Mucosa of descending colon (tissue), 3 donors: ENCODE data around the gene PHLDB2. TPM values are rescaled to one million over a fixed set of nuclear protein-coding genes. Genes with fewer than 3 reads are reported as not detected.

Experiments
- ATAC-seq: fragments of 200-7000 bp; cut with Tn5 transposase; one replicate; pipeline ENCODE4 v1.9.1; 2020; ENCODE audit warnings: mild to moderate bottlenecking, moderate library complexity
- DNase-seq, 3 donors: peaks; one replicate each; pipeline ENCODE4 v3.0.0-alpha.2; 2020
- H3K36me3 ChIP-seq: fragments of 200-600 bp; one replicate; pipeline ENCODE4 v1.8.0; 2021; ENCODE audit warnings: low read depth, mild to moderate bottlenecking
- H3K4me1 ChIP-seq: fragments of 200-600 bp; one replicate; pipeline ENCODE4 v1.8.0; 2021; ENCODE audit warnings: low read depth, mild to moderate bottlenecking
- H3K4me3 ChIP-seq: fragments of 200-600 bp; one replicate; pipeline ENCODE4 v1.8.0; 2021; ENCODE audit warnings: mild to moderate bottlenecking
- H3K9me3 ChIP-seq: fragments of 200-600 bp; one replicate; pipeline ENCODE4 v1.8.0; 2021; ENCODE audit warnings: mild to moderate bottlenecking
- intact Hi-C, 2 donors: fragments of 100-400 bp; cut with DNase I in 1 of 2; cut with micrococcal nuclease in 1 of 2; formaldehyde crosslinking; loops; one replicate each; pipeline versions ENCODE4 v1.11.0 to v1.11.1; 2022; cut with DNase I, micrococcal nuclease
- total RNA-seq, 3 donors: library from RNA; stranded (reverse); fragmentation: NEBNext Ultra II Directional in 2 of 3; extraction: Animal tissue kit (Norgen Biotek cat#: 25700) in 2 of 3; gene quantifications; one replicate each; pipeline versions ENCODE4 v1.2.1 to v1.2.4, GENCODE V29; 2021 to 2023
- TF ChIP-seq, protein P1 (sequence below): fragments of 200-600 bp; IDR thresholded peaks from one replicate; pipeline ENCODE4 v1.8.0; 2022; ENCODE audit warnings: antibody characterized with exemption, mild to moderate bottlenecking
- donor health status: DM: no; HTN: no; CAD: no; lungs with moderate emphysema.
- donor health status: DM: no; HTN: no; CAD: no.
- donor health status: DM: no; HTN: yes; CAD: no.

PHLDB2 gene
- total RNA-seq, 3 donors from 2014 or later = 9.4 to 90.2 (median 17.7) TPM

DNA sequence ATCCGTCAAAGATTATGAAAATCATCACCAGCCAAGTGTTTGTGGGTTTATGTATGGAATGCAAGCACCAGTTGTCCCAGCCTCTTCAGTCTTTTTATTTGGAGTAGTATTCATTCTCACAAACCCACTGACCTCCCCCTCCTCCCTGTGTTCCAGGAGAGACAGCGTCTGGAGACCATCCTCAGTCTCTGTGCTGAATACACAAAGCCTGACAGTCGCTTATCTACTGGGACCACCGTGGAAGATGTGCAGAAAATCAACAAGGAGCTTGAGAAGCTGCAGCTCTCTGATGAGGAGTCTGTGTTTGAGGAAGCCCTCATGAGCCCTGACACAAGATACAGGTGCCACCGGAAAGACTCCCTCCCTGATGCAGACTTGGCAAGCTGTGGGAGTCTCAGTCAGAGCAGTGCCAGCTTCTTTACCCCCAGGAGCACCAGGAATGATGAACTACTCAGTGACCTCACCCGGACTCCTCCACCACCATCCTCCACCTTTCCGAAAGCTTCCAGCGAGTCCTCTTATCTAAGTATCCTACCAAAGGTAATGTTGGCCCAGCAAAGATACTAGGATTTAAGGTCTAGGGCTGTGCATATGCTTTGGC lies 54.2 kb downstream of the PHLDB2 start:
- no peak for DNase-seq
- Histone ChIP-seq H3K4me3 (no peak overlapping the region), H3K9me3 (no peaks in the 10 kb centered on the region), H3K36me3 (no peaks in the 10 kb centered on the region), H3K4me1 (no peaks in the 10 kb centered on the region)
- intact Hi-C loops = no loop called here
- ATAC-seq = no peak
- TF ChIP-seq, protein P1, sequence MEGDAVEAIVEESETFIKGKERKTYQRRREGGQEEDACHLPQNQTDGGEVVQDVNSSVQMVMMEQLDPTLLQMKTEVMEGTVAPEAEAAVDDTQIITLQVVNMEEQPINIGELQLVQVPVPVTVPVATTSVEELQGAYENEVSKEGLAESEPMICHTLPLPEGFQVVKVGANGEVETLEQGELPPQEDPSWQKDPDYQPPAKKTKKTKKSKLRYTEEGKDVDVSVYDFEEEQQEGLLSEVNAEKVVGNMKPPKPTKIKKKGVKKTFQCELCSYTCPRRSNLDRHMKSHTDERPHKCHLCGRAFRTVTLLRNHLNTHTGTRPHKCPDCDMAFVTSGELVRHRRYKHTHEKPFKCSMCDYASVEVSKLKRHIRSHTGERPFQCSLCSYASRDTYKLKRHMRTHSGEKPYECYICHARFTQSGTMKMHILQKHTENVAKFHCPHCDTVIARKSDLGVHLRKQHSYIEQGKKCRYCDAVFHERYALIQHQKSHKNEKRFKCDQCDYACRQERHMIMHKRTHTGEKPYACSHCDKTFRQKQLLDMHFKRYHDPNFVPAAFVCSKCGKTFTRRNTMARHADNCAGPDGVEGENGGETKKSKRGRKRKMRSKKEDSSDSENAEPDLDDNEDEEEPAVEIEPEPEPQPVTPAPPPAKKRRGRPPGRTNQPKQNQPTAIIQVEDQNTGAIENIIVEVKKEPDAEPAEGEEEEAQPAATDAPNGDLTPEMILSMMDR = no peak

DNA sequence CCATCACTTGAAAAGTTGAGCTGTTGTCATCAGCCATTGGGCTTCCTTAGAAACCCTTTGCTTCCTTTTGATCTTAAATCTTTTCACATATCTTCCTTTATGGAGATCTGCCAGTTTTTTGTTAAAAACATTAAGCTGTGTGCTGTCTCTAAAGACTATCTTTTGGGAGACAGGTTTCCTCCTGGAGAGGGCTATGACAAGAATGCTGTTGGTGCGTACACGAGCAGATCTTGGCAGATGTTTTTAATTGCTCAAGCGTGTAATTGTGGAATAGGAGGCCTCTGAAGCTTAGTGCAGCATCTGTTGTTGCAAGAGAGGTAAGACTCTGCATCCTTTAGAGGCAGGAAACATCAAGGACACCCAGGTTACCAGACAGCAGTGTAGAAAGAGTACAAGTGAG lies 56.8 kb downstream of the PHLDB2 start:
- Histone ChIP-seq H3K4me3 (no peak overlapping the region), H3K4me1 (no peaks in the 10 kb centered on the region), H3K9me3 (no peaks in the 10 kb centered on the region), H3K36me3 (no peaks in the 10 kb centered on the region)
- intact Hi-C loops = no loop called here
- ATAC-seq (no peak), DNase-seq (no peak)
- TF ChIP-seq, protein P1 = no peak

DNA sequence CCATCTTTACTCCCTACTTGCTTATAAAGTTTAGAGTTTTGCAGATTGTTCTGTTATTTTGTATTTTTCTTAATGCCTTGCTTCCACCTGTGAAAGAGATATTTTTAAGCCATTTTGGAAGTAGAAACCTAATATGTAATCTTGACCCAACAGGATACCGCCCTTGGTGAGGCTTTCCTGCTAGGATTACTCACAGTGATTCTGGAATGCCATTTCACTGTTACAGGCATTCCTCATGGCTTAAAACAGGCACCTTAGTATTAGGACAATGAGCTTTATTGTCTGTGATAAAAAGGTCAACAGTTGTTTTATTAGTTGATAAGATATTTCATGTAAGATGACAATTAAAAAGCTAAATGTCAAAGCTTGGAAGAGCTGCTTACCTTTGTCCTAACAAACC lies 58.2 kb downstream of the PHLDB2 start:
- H3K36me3 ChIP-seq = no peaks in the 10 kb centered on the region
- ATAC-seq (no peak), DNase-seq (no peak)
- TF ChIP-seq, protein P1 = no peak
- H3K9me3 ChIP-seq = no peaks in the 10 kb centered on the region
- no peak overlapping the region for H3K4me3 ChIP-seq
- no peaks in the 10 kb centered on the region for H3K4me1 ChIP-seq
- intact Hi-C loops = no loop called here

DNA sequence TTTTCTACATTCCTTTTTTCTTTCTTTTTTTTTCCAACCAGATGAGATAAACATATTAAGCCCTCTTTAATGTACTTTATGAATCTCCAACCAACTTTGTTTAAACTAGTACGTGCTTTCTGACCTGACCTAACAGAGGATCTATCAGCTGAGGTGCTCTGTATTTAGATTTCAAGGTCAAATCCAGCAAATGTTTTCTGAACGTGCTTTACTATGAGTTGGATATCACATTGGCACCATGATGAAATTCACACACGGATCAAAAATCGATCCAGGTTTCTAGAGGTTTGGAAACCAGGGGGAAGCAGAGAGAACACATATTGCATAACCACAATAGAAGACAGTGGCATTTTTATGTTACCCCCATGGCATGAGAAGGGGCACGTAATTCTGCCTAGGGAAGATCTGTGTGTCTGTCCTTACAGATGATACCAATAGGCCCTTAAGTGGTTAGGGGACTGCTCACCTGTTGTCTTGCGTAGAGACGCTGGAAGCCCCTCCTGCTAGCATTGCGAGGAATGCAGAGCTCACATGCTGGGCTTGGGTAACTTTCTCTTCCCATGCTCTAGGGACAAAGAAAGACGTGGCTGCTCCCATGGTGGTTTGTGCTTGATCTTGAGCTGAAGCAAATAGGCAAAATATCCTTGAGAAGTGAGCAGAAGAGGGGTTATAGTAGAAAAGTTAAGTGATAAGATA lies 60.5 kb downstream of the PHLDB2 start:
- Histone ChIP-seq H3K9me3 (no peaks in the 10 kb centered on the region), H3K4me3 (no peak overlapping the region), H3K4me1 (no peaks in the 10 kb centered on the region), H3K36me3 (no peaks in the 10 kb centered on the region)
- intact Hi-C loops = no loop called here
- DNase-seq (no peak), ATAC-seq (no peak)
- TF ChIP-seq, protein P1 = no peak

DNA sequence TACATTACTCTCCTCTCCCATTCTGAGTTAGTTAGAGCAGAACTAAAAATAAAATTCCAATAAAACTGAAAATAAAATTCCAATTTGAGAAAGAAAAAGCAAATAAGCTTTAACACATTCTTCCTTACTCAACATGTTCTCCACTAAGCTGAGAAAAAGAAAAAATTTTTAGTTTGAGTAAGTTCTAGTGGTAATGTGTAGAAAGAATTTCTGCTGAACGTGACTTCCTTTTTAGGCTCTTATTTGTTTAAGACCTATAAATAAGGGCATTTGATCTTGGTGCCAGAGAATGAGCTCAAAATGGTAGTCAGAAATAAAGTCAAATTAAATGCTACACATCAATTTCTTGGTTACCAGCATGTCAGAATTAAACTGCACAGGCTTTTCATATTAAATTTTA lies 62.1 kb downstream of the PHLDB2 start:
- Histone ChIP-seq H3K4me3 (no peak overlapping the region), H3K4me1 (no peaks in the 10 kb centered on the region), H3K9me3 (no peaks in the 10 kb centered on the region), H3K36me3 (no peaks in the 10 kb centered on the region)
- no peak for DNase-seq
- TF ChIP-seq, protein P1 = no peak
- intact Hi-C loops = no loop called here
- ATAC-seq = no peak
